GM12878 (cell line): Measurements from ENCODE around the gene TPCN2. TPM values are rescaled to one million over a fixed set of nuclear protein-coding genes. Genes with fewer than 3 reads are reported as not detected.
A peak's percentile ranks its signal among the peaks of the same experiment; 100 is the strongest.

Experiments used
- ATAC-seq: fragments of 200-7000 bp; cut with Tn5 transposase; 3 replicates; pipeline ENCODE4 v1.9.1; 2020; ENCODE audit warnings: mild to moderate bottlenecking, moderate library complexity
- BruUV-seq: library from RNA; stranded (reverse); fragments of 400-500 nt; replicated peaks from 2 replicates; lab custom pipeline; 2021; lab: Mats Ljungman, UMichigan
- CTCF ChIA-PET: fragments of 300-600 bp; sonication (Branson Sonifier 250); formaldehyde crosslinking; extraction: SDS; loops from one replicate; lab custom pipeline; 2021; ENCODE audit warnings: inconsistent platforms; lab: Yijun Ruan, JAX
- POLR2A ChIA-PET: fragments of 350-600 bp; formaldehyde crosslinking; extraction: SDS; loops from one replicate; lab custom pipeline; 2021; ENCODE audit warnings: inconsistent platforms; lab: Charles Lee
- RAD21 ChIA-PET: fragments of 300-600 bp; sonication (Branson Sonifier 250); formaldehyde crosslinking; loops from one replicate; lab custom pipeline; 2023; ENCODE audit warnings: antibody characterized with exemption; ENCODE audit not compliant: unreplicated experiment; lab: Charles Lee
- SMC1A ChIA-PET: fragments of 300-600 bp; sonication (Branson Sonifier 250); formaldehyde crosslinking; loops from one replicate; lab custom pipeline; 2023; ENCODE audit not compliant: unreplicated experiment, uncharacterized antibody; lab: Charles Lee
- DNase-seq: peaks from one replicate; pipeline ENCODE4 v3.0.0-alpha.2; 2011; ENCODE audit warnings: low read depth, low spot score
- FAIRE-seq: peaks from 3 replicates; lab custom pipeline; 2011; peaks lifted over from hg19 to GRCh38; lab: Jason Lieb, UNC
- H2AFZ ChIP-seq: 2 replicates; pipeline ENCODE4 v1.6.0; 2011; ENCODE audit warnings: low read depth, low read length, control low read depth; ENCODE audit not compliant: control insufficient read depth
- H3K27ac ChIP-seq: 2 replicates; pipeline ENCODE4 v1.5.1; 2011; ENCODE audit warnings: control low read depth; ENCODE audit not compliant: control insufficient read depth, insufficient read depth
- H3K27me3 ChIP-seq, 2 experiments: replicated peaks in 1 of 2; 2 replicates each; pipeline versions ENCODE4 v1.6.0 to v1.6.1; 2011; ENCODE audit warnings: low read length in 1 of 2; ENCODE audit not compliant: control insufficient read depth in 2 of 2, insufficient read depth in 2 of 2
- H3K36me3 ChIP-seq, 2 experiments: 2 replicates each; pipeline ENCODE4 v1.5.1; 2011; ENCODE audit warnings: low read length in 1 of 2; ENCODE audit not compliant: control insufficient read depth in 2 of 2, insufficient read depth in 2 of 2
- H3K4me1 ChIP-seq: 2 replicates; pipeline ENCODE4 v1.6.1; 2011; ENCODE audit warnings: mild to moderate bottlenecking, low read length, moderate library complexity, mixed read lengths; ENCODE audit not compliant: control insufficient read depth, insufficient read depth
- H3K4me2 ChIP-seq: 2 replicates; pipeline ENCODE4 v1.6.0; 2011; ENCODE audit warnings: control low read depth; ENCODE audit not compliant: control insufficient read depth, insufficient read depth
- H3K4me3 ChIP-seq: fragments of 200-600 bp; sonication (generic); 2 replicates; pipeline ENCODE4 v1.5.1; 2016
- H3K79me2 ChIP-seq: 2 replicates; pipeline ENCODE4 v1.6.0; 2011; ENCODE audit warnings: low read length; ENCODE audit not compliant: control insufficient read depth, insufficient read depth
- H3K9ac ChIP-seq: 2 replicates; pipeline ENCODE4 v1.8.0; 2011; ENCODE audit warnings: low read length, control low read depth, mixed read lengths; ENCODE audit not compliant: control insufficient read depth, insufficient read depth
- H3K9me3 ChIP-seq: replicated peaks from 3 replicates; pipeline ENCODE4 v1.5.1; 2011; ENCODE audit warnings: mild to moderate bottlenecking, low read length; ENCODE audit not compliant: control insufficient read depth, insufficient read depth
- H4K20me1 ChIP-seq: 2 replicates; pipeline ENCODE4 v1.6.0; 2011; ENCODE audit not compliant: control insufficient read depth, insufficient read depth
- BRCA1 ChIP-seq: IDR thresholded peaks from 2 replicates; pipeline ENCODE4 v1.6.1; 2011; ENCODE audit warnings: low read depth, low read length, improper control_type of control experiment
- CBX5 ChIP-seq: sonication (generic); IDR thresholded peaks from 2 replicates; pipeline ENCODE4 v1.6.1; 2016; ENCODE audit warnings: low read depth, moderate library complexity, mild to moderate bottlenecking, inconsistent platforms
- HDAC2 ChIP-seq: fragments of 200-600 bp; sonication (generic); IDR thresholded peaks from 2 replicates; pipeline ENCODE4 v1.6.1; 2017
- IKZF1 ChIP-seq: fragments of 450-650 bp; conservative IDR thresholded peaks from 2 replicates; pipeline ENCODE4 v1.6.1; 2017; ENCODE audit warnings: antibody characterized with exemption, mild to moderate bottlenecking
- MAX ChIP-seq: IDR thresholded peaks from 2 replicates; pipeline ENCODE4 v1.6.1; 2012; ENCODE audit warnings: low read depth, low read length, improper control_type of control experiment
- MXI1 ChIP-seq: fragments of 150-350 bp; IDR thresholded peaks from 2 replicates; pipeline ENCODE4 v1.6.1; 2011; ENCODE audit warnings: low read depth, mild to moderate bottlenecking, inconsistent platforms, low read length, improper control_type of control experiment
- NFXL1 ChIP-seq: fragments of 450-650 bp; IDR thresholded peaks from 2 replicates; pipeline ENCODE4 v1.6.1; 2017; ENCODE audit warnings: antibody characterized with exemption, mild to moderate bottlenecking, borderline replicate concordance
- NR2C2 ChIP-seq: IDR thresholded peaks from 2 replicates; pipeline ENCODE4 v1.6.1; 2011; ENCODE audit warnings: borderline replicate concordance, low read depth; ENCODE audit not compliant: control insufficient read depth, insufficient read length
- RAD21 ChIP-seq: IDR thresholded peaks from 2 replicates; pipeline ENCODE4 v1.6.1; 2011; ENCODE audit warnings: mild to moderate bottlenecking, low read depth, low read length, moderate library complexity; ENCODE audit not compliant: insufficient read depth
- SP1 ChIP-seq: IDR thresholded peaks from one replicate; pipeline ENCODE4 v1.6.1; 2011; ENCODE audit warnings: low read depth, low read length
- TCF12 ChIP-seq: IDR thresholded peaks from 2 replicates; pipeline ENCODE4 v1.6.1; 2011; ENCODE audit warnings: low read depth, mild to moderate bottlenecking, low read length
- ZBTB33 ChIP-seq: fragments of 450-650 bp; IDR thresholded peaks from 2 replicates; pipeline ENCODE4 v1.6.1; 2017; ENCODE audit warnings: mild to moderate bottlenecking
- ZNF217 ChIP-seq: fragments of 450-650 bp; IDR thresholded peaks from 2 replicates; pipeline ENCODE4 v1.6.1; 2017; ENCODE audit warnings: antibody characterized with exemption, mild to moderate bottlenecking
- ZNF622 ChIP-seq: fragments of 450-650 bp; IDR thresholded peaks from 2 replicates; pipeline ENCODE4 v1.6.1; 2017; ENCODE audit warnings: mild to moderate bottlenecking, inconsistent platforms
- WGBS: methylation state at CpG from one replicate; pipeline ENCODE4 v1.1.6; 2016; ENCODE audit warnings: low lambda C conversion rate; ENCODE audit not compliant: insufficient replicate concordance, insufficient coverage; ENCODE audit errors: missing lambda C conversion rate; 5-methylcytosine and 5-hydroxymethylcytosine counted together
- in situ Hi-C: fragments of 300-500 bp; cut with MboI; formaldehyde crosslinking; loops from 9 replicates; pipeline ENCODE4 v1.14.3; 2018; ENCODE audit warnings: mixed read lengths
- intact Hi-C: fragments of 100-400 bp; cut with micrococcal nuclease; formaldehyde crosslinking; loops from one replicate; pipeline ENCODE4 v1.14.2; 2022; ENCODE audit not compliant: unreplicated experiment
- polyA plus RNA-seq, 11 experiments: library from polyadenylated mRNA; depleted of rRNA in 4 of 11; unstranded in 6 of 11; stranded (reverse) in 5 of 11; fragments of >200 nt; fragmentation: Nextera tagmentation in 4 of 11; fragmentation: Illumina TruSeq in 1 of 11; extraction: Ambion mirVana in 4 of 11; extraction: Trizol in 1 of 11; gene quantifications; 1 replicate in 1 of 11; 2 replicates in 10 of 11; pipeline versions ENCODE4 v1.2.1 to v1.2.3, GENCODE V29; 2011 to 2016; ENCODE audit warnings: inconsistent platforms in 2 of 11, missing spikeins in 2 of 11, low read depth in 1 of 11
- total RNA-seq, 4 experiments: library from RNA; depleted of rRNA in 3 of 4; stranded (reverse); fragments of >200 nt in 3 of 4; fragmentation: Illumina TruSeq in 1 of 4; extraction: Trizol in 1 of 4; gene quantifications; 2 replicates each; pipeline versions ENCODE4 v1.2.1 to v1.2.3, GENCODE V29; 2013 to 2021

The TPCN2 gene
- total and polyA plus RNA-seq, 10 of the 15 experiments (the other 5 are each of a cell fraction or from before 2014, with no cell fraction given) = 1.7 to 18.4 (median 8.4) TPM

- intact Hi-C loops (no loop called here), in situ Hi-C loops (no loop called here)
- DNase-seq = no peak
- no peak for TF ChIP-seq TCF12
- H3K27ac ChIP-seq = no peak overlapping the region
- FAIRE-seq = no peak
- H3K4me2 ChIP-seq = no peak overlapping the region
- 57% methylated on average over 5 of the region's 7 CpGs for WGBS
- H3K27me3 ChIP-seq = no peaks in the 10 kb centered on the region
- peaks cover 25% of the 10 kb centered on the region; the same call in 2 of the 3 replicates for H3K9me3 ChIP-seq
- no TSS peak for BruUV-seq
- H3K79me2 ChIP-seq = no peaks in the 10 kb centered on the region
- SMC1A ChIA-PET = interaction anchor here (0.6 to 2.0 kb wide), 8 partner anchors 34 to 538 kb away, joined by 3 to 8 read pairs (median 5); no protein-coding TSS in a partner anchor
- POLR2A ChIA-PET = no interaction called here
- no peaks in the 10 kb centered on the region for H3K36me3 ChIP-seq
- H3K4me3 ChIP-seq = no peak overlapping the region
- peaks cover 14% of the 10 kb centered on the region for H3K4me1 ChIP-seq
- CTCF ChIA-PET = interaction anchor here (0.6 to 2.4 kb wide), 17 partner anchors 9 to 1332 kb away, joined by 3 to 9 read pairs (median 3); partner anchors contain the start of gene SMIM38
- RAD21 ChIA-PET = interaction anchor here (0.7 to 2.8 kb wide), 7 partner anchors 23 to 511 kb away, joined by 4 to 14 read pairs (median 5); partner anchors contain the start of gene SMIM38
- H2AFZ ChIP-seq = no peak overlapping the region
- no peaks in the 10 kb centered on the region for H4K20me1 ChIP-seq
- no peak for ATAC-seq
- H3K9ac ChIP-seq = no peak overlapping the region
Observed at GRCh38 chr11:69132301-69132670, 83.6 kb downstream of the TPCN2 start.

- H3K27me3 ChIP-seq = no peaks in the 10 kb centered on the region
- no peak overlapping the region for H3K27ac ChIP-seq
- CTCF ChIA-PET = interaction anchor here (1.3 kb wide), 1 partner anchor 143 kb away, joined by 3 read pairs; no protein-coding TSS in a partner anchor
- H3K4me3 ChIP-seq = no peak overlapping the region
- 98% methylated on average over 4 of the region's 4 CpGs for WGBS
- H3K4me1 ChIP-seq = peaks cover 14% of the 10 kb centered on the region
- SMC1A ChIA-PET = no interaction called here
- no peak overlapping the region for H3K4me2 ChIP-seq
- RAD21 ChIA-PET = no interaction called here
- FAIRE-seq = no peak
- no peaks in the 10 kb centered on the region for H4K20me1 ChIP-seq
- no peak for DNase-seq
- H3K9ac ChIP-seq = no peak overlapping the region
- POLR2A ChIA-PET = no interaction called here
- intact Hi-C loops = no loop called here
- TF ChIP-seq SP1 (no peak), RAD21 (no peak), NR2C2 (no peak), NFXL1 (no peak), HDAC2 (no peak), MAX (no peak), MXI1 (no peak), ZBTB33 (no peak), CBX5 (peak; percentile 90), BRCA1 (no peak), IKZF1 (no peak), ZNF217 (peak; percentile 80; the same call in 1 of the 2 replicates), ZNF622 (no peak)
- H3K79me2 ChIP-seq = no peaks in the 10 kb centered on the region
- in situ Hi-C loops = no loop called here
- H2AFZ ChIP-seq = no peak overlapping the region
- no TSS peak for BruUV-seq
- H3K36me3 ChIP-seq = no peaks in the 10 kb centered on the region
- no peak for ATAC-seq
- peaks cover 24% of the 10 kb centered on the region; the same call in 2 of the 3 replicates for H3K9me3 ChIP-seq
Observed at GRCh38 chr11:69133251-69133650, 84.5 kb downstream of the TPCN2 start.
